GM18502 (cell line): ENCODE measurements around the gene POLDIP2.

Experiments
- ATAC-seq: cut with Tn5 transposase; IDR thresholded peaks from one replicate; pipeline ENCODE4 v1.9.1; 2021; ENCODE audit warnings: mild to moderate bottlenecking; ENCODE audit not compliant: unreplicated experiment, poor library complexity

Gene POLDIP2

DNA sequence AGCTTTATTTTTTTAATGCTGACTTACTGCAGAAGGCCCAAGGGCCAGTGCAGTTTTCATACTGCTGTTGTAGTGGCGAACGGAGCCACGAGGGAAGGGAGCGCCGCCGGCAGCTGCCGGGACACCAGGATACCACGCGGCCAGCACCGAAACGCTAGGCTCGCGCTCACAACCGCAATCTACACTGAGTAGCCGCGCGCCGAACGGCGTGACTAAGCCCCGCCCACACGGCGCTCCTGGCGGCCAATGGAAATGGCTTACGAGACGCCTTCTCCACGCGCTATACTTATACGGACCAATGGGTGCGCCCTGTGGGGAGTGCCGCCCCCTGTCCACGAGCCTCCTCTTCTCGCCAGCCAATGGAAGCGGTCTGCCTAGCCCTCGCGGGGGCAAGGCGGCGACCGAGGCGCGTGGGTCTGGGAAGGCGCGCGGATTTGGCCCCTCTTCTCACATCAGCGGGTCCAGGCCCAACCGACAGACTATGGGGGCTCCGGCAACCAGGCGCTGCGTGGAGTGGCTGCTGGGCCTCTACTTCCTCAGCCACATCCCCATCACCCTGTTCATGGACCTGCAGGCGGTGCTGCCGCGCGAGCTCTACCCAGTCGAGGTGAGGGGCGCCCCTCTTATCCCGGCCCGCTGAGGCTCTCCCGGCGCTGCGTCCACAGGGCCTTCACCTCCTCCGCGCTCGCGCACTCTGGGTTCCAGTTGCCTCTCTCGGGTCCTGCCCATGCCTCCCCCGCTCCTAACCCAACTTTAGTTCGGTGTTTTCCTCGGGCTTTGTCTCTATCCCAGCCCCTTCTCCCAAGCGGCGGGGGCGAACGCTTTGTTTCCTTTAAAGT is 38.3 kb downstream of the POLDIP2 start, which contains the start of gene TMEM97:
Gene TMEM97, plus strand, starts transcription at position 442 of the 839 bp plus-strand sequence. Its CDS starts 40 bp downstream, at position 482.
- peak; percentile 94 for ATAC-seq

- peak; percentile 11 for ATAC-seq
These were observed 39.2 kb downstream of the POLDIP2 start for GRCh38 chr17:28317966-28318758.

DNA sequence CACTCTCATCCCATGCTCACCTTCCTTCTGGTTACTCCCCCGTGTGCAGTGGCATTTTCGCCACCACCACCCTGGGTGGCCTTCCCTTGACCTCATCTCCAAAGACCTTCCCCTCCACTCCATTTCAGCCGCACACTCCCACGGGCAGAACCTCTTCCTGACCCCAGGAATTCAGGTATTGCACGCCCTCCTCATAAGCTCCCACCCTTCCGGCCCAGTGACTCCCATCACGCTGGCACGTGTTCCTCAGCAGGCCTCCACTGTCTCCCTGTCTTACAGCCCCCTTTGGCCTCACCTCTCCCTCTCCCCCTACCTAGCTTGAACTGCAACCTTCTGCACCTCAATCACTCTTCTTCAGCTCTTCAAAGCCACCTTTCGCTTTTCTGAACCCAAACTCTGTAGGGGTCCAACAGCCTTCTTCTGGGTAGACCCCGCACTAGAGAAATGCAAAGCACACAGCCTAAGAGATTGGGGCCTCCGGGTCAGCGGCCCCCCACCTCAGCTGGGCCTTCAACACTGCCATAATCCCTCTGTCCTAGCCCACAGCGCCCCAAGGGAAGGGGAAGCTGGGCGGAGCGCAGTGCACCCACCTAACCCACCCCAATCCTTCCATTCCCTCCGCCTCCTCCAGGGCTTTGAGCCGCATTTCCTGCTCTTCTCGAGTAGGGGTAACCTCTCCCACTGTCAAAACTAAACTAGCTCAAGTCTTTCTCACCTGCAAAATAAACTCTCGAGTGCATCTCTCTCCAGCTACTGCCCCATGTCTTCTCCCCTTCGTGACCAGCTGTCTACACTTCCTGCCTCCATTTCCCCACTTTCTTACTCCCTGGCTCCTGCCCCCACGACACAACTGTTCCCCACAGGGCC is 40.0 kb downstream of the POLDIP2 start:
- no peak for ATAC-seq

DNA sequence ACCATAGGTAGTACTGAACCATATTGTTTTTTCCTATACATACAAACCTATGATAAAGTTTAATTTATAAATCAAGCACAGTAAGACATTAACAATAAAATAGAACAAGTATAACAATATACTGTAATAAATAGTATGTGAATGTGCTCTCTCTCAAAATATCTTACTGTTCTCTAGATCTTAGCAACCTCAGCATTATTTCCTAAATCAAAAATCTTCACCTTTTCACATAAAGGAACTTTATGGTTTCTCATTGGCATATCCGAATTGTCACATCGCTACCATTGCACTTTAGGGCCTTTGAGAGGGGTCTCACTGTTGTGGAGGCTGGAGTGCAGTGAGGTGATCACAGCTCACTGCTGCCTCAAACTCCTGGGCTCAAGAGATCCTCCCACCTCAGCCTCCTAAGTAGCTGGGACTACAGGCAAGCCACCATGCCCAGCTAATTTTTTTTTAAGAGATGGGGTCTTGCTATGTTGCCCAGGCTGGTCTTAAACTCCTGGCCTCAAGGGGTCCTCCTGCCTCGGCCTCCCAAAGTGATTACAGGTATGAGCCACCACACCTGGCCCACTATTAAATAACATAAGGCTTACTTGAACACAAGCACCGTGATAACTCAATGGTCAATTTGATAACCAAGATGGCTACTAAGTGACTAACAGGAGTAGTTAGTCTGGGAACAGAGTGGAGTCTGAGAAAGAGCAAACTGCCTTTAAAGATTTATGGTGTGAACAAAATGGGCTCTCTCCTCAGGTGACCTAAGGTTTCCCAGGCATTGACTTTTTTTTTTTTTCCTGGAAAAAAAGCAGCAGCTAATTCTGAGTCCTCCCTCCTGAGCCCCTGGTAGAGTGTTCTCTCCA is 41.3 kb downstream of the POLDIP2 start:
- no peak for ATAC-seq

GRCh38 chr17:28313841-28314240 is 43.5 kb downstream of the POLDIP2 start:
- no peak for ATAC-seq

DNA sequence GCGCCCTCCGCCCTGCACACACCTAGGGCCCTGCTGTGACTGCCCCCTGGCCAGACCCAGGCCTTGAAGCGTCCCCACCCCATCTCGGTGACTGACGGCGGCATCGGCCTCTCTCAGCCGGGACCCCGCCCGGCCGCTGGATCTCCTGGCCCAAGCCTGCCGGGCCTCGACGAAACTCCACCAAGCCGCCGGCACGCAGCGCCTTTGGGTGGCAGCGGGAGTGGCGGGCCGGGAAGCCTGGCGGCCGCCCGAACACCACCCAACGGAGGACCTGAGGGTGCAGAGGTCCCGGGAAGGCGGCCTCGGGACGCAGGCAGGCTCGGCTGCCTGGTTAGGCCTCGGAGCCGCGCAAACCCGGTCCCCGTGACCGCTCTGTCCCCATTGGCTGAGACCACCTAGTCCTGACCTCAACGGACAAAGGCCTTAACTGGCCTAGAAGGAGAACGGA is 50.3 kb downstream of the POLDIP2 start:
- no peak for ATAC-seq

DNA sequence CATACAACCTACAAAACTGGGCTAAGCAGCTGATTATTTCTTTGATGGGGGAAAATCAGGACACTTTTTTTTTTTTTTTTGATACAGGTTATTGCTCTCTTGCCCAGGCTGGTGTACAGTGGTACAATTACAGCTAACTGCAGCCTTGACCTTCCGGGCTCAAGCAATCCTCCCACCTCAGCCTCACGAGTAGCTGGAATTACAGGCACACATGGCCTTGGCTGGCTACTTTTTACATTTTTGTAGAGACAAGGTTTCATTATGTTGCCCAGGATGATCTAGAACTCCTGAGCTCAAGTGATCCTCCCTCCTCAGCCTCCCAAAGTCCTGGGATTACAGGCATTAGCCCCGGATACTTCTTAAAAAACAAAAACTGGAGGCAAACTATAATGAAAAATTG is 58.9 kb downstream of the POLDIP2 start:
- no peak for ATAC-seq
